LNCAP (cell line): ENCODE measurements around the gene AIP.

Source experiments
- TF ChIP-seq, protein P1 (sequence below): fragments of 450-650 bp; IDR thresholded peaks from 2 replicates; pipeline ENCODE4 v1.5.1; 2017; ENCODE audit warnings: mild to moderate bottlenecking

The AIP gene

DNA sequence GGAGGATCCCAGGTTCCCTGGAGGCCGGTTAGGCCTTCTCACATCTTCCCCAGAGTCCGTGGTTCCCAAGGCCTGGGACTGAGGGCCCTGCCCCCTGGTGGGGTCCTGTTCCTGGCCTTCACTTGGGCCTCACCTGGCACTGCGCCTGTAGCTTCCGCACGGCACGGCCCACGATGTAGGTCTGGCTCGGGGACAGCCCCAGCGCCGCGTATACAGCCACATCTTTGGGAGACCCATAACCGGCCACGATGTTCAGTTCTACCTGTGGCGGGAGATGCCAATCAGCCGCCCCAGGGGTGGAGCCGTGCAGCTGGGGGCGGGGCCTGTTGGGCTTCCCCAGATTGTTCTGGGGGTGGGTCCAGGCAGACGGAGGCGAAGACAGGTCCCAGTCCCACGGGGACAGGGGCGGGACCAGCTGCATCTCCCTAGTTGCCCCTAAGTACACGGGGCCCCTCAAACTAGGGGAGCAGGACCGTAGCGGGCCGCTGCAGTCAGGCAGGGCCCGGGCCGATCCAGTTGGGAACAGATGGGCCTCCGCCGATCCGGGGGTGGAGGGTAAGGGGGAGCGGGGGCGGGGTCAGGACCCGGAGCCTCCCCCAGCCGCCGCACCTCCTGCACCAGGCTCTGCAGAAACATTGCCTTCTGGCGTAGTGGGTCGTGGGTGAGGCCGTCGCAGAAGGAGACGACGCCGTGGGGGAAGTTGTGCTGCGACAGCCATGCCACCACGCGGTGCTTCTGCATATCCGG, 10.1 kb downstream of the AIP start:
- TF ChIP-seq, protein P1, sequence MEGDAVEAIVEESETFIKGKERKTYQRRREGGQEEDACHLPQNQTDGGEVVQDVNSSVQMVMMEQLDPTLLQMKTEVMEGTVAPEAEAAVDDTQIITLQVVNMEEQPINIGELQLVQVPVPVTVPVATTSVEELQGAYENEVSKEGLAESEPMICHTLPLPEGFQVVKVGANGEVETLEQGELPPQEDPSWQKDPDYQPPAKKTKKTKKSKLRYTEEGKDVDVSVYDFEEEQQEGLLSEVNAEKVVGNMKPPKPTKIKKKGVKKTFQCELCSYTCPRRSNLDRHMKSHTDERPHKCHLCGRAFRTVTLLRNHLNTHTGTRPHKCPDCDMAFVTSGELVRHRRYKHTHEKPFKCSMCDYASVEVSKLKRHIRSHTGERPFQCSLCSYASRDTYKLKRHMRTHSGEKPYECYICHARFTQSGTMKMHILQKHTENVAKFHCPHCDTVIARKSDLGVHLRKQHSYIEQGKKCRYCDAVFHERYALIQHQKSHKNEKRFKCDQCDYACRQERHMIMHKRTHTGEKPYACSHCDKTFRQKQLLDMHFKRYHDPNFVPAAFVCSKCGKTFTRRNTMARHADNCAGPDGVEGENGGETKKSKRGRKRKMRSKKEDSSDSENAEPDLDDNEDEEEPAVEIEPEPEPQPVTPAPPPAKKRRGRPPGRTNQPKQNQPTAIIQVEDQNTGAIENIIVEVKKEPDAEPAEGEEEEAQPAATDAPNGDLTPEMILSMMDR, result no peak

GRCh38 chr11:67493548-67494370, 10.9 kb downstream of the AIP start:
- TF ChIP-seq, protein P1, result no peak

DNA sequence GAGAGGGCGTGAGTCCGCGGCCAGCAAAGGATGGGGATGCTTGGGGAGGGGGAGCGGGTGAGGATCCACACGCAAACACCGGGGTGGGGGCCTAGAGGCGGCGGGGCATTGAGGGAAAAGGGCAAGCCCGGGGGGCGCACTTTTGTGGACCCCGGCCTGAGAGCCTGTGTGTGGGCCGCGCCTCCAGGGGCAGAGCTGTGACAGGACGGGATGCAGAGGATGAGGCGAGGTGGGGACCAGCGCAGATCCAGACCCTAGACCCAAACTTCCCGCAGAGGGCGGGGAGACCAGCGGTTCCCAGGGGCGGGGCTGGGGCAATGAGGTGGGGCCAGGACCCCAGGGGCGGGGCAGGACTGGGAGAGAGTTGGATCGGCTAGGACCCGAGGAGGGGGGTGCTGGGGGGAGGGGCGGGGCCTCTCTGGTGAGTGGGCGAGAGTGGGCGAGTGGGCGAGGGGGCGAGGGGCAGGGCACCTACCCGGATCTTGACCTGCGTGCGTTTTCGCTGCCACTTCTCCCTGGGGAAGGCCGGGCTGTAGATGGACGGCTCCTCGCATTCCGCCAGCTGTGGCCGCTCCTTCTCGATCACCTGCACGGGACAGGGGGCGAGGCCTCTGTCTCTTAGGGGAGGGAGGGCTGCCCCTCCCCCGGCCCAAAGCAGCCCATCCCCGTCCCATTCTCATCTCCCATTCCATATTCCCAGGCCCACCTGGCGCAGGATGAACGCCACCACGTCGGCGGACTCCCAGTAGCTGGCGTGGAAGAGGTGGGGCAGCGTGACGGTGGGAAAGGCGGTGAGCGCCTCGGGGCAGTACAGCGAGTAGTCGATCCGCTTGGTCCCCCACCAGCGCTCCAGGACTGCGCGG, 11.8 kb downstream of the AIP start:
- TF ChIP-seq, protein P1, result no peak

DNA sequence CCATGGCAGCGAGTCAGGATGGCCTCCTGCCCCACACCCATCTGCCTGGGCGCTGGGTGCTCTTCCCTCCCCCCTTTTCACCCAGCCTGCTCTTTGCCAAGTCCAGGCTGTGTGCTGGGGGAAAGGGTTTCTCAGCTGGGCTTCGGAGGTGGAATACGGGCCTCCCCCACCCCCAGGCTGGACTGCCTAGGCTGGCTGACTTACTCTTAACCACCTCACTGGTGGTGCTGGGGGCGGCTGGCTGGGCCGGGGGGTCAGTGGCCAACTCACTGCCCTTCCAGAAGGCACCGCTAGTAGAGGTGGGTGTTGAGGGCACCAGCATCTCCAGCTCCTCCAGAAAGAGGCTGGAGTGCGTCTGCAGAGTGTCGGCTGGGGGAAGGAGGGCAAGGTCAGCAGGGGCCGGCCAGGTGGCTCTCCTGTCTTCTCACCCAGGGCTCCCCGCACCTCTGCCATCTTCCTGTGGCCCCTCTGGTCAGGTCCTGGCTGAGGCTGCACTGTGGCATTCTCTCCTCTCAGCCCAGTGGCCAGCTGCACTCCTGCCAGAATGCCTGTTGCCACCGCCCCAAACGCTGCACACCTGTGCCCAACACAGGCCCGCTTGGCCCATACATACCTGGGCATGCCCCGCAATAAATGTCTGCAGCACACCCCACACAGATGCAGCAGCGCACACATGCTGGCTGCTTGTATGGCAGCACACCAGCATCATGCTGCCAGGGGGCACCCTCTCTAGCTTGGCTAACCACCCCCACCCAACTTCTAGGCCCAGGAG, 12.6 kb downstream of the AIP start:
- TF ChIP-seq, protein P1, result no peak

GRCh38 chr11:67496113-67496512, 13.3 kb downstream of the AIP start:
- TF ChIP-seq, protein P1, result no peak

DNA sequence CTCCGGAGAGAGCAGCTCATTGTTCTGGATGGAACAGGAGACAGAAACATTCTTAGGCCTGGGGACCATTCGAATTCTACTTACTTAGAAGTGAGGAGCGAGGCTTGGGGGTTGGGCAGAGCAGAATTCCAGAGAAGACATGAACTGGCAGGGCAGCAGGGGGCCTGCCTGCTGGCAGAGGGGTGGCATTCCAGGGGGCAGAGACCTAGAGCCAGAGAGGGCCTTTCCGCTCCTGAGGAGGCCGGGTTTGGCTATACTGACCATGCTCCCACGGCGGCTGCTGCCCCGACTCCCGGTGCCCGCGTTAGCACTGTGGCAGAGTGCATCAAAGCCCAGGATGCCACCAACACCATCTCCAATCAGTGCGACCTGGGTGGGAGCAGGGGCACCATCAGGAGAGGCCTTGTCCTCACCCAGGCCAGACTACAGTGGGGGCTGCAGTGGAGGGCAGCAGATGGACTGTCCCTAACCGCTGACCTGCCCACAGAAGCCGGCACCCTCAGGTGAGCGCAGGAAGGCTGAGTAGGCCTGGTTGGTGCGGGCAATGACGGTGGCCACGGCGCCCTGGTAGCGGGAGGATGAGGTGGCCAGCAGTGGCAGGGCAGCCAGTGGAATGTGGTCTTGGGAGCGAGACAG, 14.9 kb downstream of the AIP start:
- TF ChIP-seq, protein P1, result no peak
